Tibial artery (tissue), 4 donors: Measurements from ENCODE around the gene MIEF1.

Experiments used
- DNase-seq, 2 donors: peaks; one replicate each; pipeline ENCODE4 v3.0.0-alpha.2; 2019
- H3K27ac ChIP-seq, 2 donors: fragments of 200-600 bp; sonication (generic) in 1 of 2; 1 replicate in 1 of 2; 2 replicates in 1 of 2; pipeline ENCODE4 v1.5.1; 2018 to 2019; ENCODE audit warnings: mild to moderate bottlenecking in 1 of 2
- H3K27me3 ChIP-seq, 2 donors: fragments of 200-600 bp; sonication (generic) in 1 of 2; one replicate each; pipeline versions ENCODE4 v1.5.1 to v1.6.0; 2016 to 2019
- H3K36me3 ChIP-seq, 3 donors: fragments of 200-600 bp; sonication (generic) in 2 of 3; one replicate each; pipeline ENCODE4 v1.5.1; 2016 to 2019; ENCODE audit warnings: mild to moderate bottlenecking in 2 of 3
- H3K4me1 ChIP-seq, 4 donors: fragments of 200-600 bp; sonication (generic) in 2 of 4; 1 replicate in 3 of 4; 2 replicates in 1 of 4; pipeline ENCODE4 v1.5.1; 2016 to 2019
- H3K4me3 ChIP-seq, 2 donors: fragments of 200-600 bp; sonication (generic) in 1 of 2; 1 replicate in 1 of 2; 2 replicates in 1 of 2; pipeline ENCODE4 v1.5.1; 2018 to 2019; ENCODE audit warnings: mild to moderate bottlenecking in 2 of 2
- H3K9me3 ChIP-seq, 3 donors: fragments of 200-600 bp; sonication (generic) in 1 of 3; one replicate each; pipeline ENCODE4 v1.5.1; 2016 to 2019
- intact Hi-C: fragments of 100-400 bp; cut with DNase I; formaldehyde crosslinking; loops from one replicate; pipeline ENCODE4 v1.15.0; 2023; ENCODE audit warnings: low total_unique reads
- TF ChIP-seq, protein P1 (sequence below), 2 experiments: fragments of 200-600 bp in 1 of 2; fragments of 450-650 bp in 1 of 2; IDR thresholded peaks; one replicate each; pipeline ENCODE4 v1.5.1; 2017 to 2019; ENCODE audit warnings: antibody characterized with exemption in 2 of 2, mild to moderate bottlenecking in 1 of 2, moderate library complexity in 1 of 2

MIEF1 gene

DNA sequence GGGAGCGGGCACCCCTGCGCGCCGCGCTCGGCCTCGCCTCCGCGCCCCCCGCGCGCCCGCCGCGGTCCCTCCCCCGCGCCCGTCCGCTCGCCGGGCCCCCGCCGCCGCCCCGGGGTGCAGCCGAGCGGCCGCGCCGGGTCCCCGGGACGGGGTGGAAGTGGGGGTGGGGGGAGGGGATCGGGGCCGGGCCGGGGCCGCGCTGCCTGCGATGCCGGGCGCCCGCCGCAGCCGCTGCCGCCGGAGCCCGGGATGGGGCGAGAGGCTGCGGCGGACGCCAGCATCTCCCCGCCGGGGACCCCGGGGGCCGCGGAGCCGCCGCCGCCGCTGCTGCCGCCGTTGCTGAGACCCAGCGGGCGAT lies 44.9 kb upstream of the MIEF1 start:
- H3K27ac ChIP-seq = no peak overlapping the region
- H3K4me3 ChIP-seq = peak overlapping the region; percentile 28 to 49
- TF ChIP-seq, protein P1, sequence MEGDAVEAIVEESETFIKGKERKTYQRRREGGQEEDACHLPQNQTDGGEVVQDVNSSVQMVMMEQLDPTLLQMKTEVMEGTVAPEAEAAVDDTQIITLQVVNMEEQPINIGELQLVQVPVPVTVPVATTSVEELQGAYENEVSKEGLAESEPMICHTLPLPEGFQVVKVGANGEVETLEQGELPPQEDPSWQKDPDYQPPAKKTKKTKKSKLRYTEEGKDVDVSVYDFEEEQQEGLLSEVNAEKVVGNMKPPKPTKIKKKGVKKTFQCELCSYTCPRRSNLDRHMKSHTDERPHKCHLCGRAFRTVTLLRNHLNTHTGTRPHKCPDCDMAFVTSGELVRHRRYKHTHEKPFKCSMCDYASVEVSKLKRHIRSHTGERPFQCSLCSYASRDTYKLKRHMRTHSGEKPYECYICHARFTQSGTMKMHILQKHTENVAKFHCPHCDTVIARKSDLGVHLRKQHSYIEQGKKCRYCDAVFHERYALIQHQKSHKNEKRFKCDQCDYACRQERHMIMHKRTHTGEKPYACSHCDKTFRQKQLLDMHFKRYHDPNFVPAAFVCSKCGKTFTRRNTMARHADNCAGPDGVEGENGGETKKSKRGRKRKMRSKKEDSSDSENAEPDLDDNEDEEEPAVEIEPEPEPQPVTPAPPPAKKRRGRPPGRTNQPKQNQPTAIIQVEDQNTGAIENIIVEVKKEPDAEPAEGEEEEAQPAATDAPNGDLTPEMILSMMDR (IDR thresholded peaks at IDR 0.05) = no peak
- H3K9me3 ChIP-seq = no peaks in the 10 kb centered on the region
- intact Hi-C loops = no loop called here
- H3K36me3 ChIP-seq = no peaks in the 10 kb centered on the region
- H3K4me1 ChIP-seq = peaks cover 0 to 19% (median 12%) of the 10 kb centered on the region in 4 donors
- peaks cover 0 to 56% of the 10 kb centered on the region in 2 donors for H3K27me3 ChIP-seq
- DNase-seq = no peak

- intact Hi-C loops = no loop called here
- Histone ChIP-seq H3K4me1 (peaks cover 0 to 19% (median 12%) of the 10 kb centered on the region in 4 donors), H3K27ac (no peak overlapping the region), H3K27me3 (peaks cover 0 to 56% of the 10 kb centered on the region in 2 donors), H3K36me3 (no peaks in the 10 kb centered on the region), H3K4me3 (peak overlapping the region; percentile 28 to 49), H3K9me3 (no peaks in the 10 kb centered on the region)
- TF ChIP-seq, protein P1 (IDR thresholded peaks at IDR 0.05) = no peak
- no peak for DNase-seq
Measured at GRCh38 chr22:39457556-39458443, 44.3 kb upstream of the MIEF1 start.

DNA sequence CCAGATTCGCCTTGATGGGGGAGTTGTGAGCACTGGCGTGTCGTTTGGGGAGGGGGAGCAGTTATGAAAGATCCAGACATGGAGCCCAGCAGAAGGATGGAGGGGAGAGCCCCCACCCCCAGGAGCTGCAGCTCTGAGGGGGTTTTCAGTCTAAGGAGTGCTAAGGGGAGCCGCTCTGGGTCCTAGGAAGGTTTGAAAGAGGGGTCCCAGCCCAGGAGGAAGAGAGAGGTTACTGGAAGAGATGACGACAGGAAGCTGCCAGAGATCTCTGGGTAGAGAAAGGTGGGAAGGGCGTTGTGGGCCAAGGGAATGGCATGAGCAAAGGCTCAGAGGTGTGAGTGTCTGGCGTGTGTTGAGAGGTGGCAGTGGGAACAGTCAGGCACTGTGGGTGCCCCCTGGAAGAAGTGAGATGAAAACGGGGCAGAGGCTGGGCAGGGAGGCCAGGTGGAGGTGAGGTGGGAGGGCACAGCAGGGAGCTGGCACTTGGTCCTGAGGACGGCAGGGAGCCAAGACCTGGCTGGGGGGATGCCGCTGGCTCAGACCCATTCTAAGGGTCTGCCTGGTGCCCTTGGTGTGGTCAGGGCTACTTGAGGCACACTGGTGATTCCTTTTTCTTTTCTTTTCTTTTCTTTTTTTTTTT lies 43.5 kb upstream of the MIEF1 start:
- no peak overlapping the region for H3K27ac ChIP-seq

GRCh38 chr22:39459681-39460080 lies 42.4 kb upstream of the MIEF1 start:
- TF ChIP-seq, protein P1 (IDR thresholded peaks at IDR 0.05) = no peak
- intact Hi-C loops = no loop called here
- H3K9me3 ChIP-seq = no peaks in the 10 kb centered on the region
- no peaks in the 10 kb centered on the region for H3K36me3 ChIP-seq
- no peak for DNase-seq
- H3K4me3 ChIP-seq = no peak overlapping the region
- H3K27ac ChIP-seq = no peak overlapping the region
- H3K4me1 ChIP-seq = peaks cover 0 to 19% (median 12%) of the 10 kb centered on the region in 4 donors
- peaks cover 0 to 49% of the 10 kb centered on the region in 2 donors for H3K27me3 ChIP-seq

More for the DNA sequence above, 43.5 kb upstream of the MIEF1 start:
- Histone ChIP-seq H3K4me1 (peaks cover 0 to 19% (median 12%) of the 10 kb centered on the region in 4 donors), H3K27me3 (peaks cover 0 to 56% of the 10 kb centered on the region in 2 donors), H3K9me3 (no peaks in the 10 kb centered on the region), H3K36me3 (no peaks in the 10 kb centered on the region), H3K4me3 (peak overlapping the region in 1 of 2 donors; percentile 28)
- TF ChIP-seq, protein P1 (IDR thresholded peaks at IDR 0.05) = no peak
- no peak for DNase-seq
- intact Hi-C loops = no loop called here

DNA sequence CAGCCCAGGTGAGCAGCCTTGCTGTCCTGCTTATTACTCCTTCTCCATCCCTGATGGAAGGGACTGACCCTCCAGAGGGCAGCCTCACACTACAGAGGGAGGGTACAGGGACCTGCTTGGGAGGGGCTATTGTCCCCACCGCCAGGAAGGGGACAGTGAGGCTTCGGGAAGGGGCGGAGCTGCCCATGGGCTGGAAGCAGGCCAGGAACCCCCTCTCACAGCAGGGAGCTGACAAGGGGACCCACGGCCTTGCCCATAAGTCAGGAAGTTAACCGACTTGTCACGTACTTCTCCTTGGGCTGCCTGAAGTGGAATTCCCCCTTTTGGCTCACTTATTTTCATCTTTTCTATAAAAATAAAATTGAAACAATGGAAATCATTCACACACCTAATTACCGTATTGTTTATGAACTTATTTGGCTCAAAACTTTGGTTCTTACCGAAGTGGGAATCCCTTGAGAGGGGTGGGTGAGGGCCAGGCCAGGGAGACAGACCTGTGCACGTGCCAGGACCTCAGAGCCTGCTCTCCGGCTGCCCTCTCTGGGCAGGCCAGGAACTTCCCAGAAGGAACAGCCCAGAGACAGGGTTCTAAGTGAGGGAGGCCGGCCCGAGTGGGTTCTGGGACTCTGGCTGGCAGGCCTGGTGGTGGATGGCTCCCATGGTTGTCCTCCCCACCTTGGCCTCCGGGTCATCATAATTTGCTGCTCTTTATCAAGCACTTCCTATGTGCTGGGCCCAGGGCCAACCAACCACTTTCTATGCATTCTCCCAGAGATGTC lies 39.5 kb upstream of the MIEF1 start:
- H3K4me3 ChIP-seq = no peak overlapping the region
- no peaks in the 10 kb centered on the region for H3K36me3 ChIP-seq
- H3K27me3 ChIP-seq = peaks cover 0 to 26% of the 10 kb centered on the region in 2 donors
- DNase-seq = no peak
- TF ChIP-seq, protein P1 (IDR thresholded peaks at IDR 0.05) = no peak
- H3K9me3 ChIP-seq = no peaks in the 10 kb centered on the region
- intact Hi-C loops = no loop called here
- H3K27ac ChIP-seq = no peak overlapping the region
- H3K4me1 ChIP-seq = peaks cover 0 to 9% (median 6%) of the 10 kb centered on the region in 4 donors
